T-cell (primary cell): ENCODE measurements around the gene SPINK4. TPM values are rescaled to one million over a fixed set of nuclear protein-coding genes. Genes with fewer than 3 reads are reported as not detected.

ENCODE experiments used
- ATAC-seq, 4 experiments: fragments of 200-7000 bp in 3 of 4; fragments of 150-1000 bp in 1 of 4; cut with Tn5 transposase; replicated peaks in 1 of 4; 1 replicate in 3 of 4; 2 replicates in 1 of 4; pipeline ENCODE4 v1.10.0; 2021; ENCODE audit warnings: moderate library complexity in 3 of 4, mild to moderate bottlenecking in 2 of 4, moderate number of reproducible peaks in 1 of 4
- CTCF ChIA-PET, 2 donors: fragments of 300-600 bp; sonication (Branson Sonifier 250); formaldehyde crosslinking; loops; one replicate each; lab custom pipeline; 2022; ENCODE audit warnings: antibody characterized with exemption in 2 of 2; lab: Charles Lee
- POLR2A ChIA-PET, 2 donors: fragments of 300-600 bp; sonication (Branson Sonifier 250); formaldehyde crosslinking; loops; one replicate each; lab custom pipeline; 2022; ENCODE audit warnings: antibody characterized with exemption in 2 of 2; lab: Charles Lee
- DNase-seq, 35 experiments: peaks; one replicate each; pipeline versions ENCODE4 v3.0.0 to v3.0.0-alpha.2; 2013 to 2023
- H3K27ac ChIP-seq: one replicate; pipeline ENCODE4 v1.5.1; 2013; ENCODE audit warnings: low read length
- H3K27me3 ChIP-seq, 2 experiments: replicated peaks in 1 of 2; 1 replicate in 1 of 2; 2 replicates in 1 of 2; pipeline versions ENCODE4 v1.6.1 to v1.7.0; 2013; ENCODE audit warnings: low read length in 1 of 2, mixed read lengths in 1 of 2; ENCODE audit not compliant: control insufficient read depth in 2 of 2, insufficient read depth in 2 of 2; ENCODE audit errors: extremely low read depth in 1 of 2
- H3K36me3 ChIP-seq, 2 donors: 1 replicate in 1 of 2; 2 replicates in 1 of 2; pipeline versions ENCODE4 v1.6.1 to v1.7.0; 2013; ENCODE audit warnings: low read length in 1 of 2; ENCODE audit not compliant: control insufficient read depth in 2 of 2, insufficient read depth in 1 of 2; ENCODE audit errors: extremely low read depth in 1 of 2
- H3K4me1 ChIP-seq, 2 experiments: 1 replicate in 1 of 2; 2 replicates in 1 of 2; pipeline versions ENCODE4 v1.6.1 to v1.7.0; 2013; ENCODE audit warnings: low read length in 2 of 2, mixed read lengths in 1 of 2; ENCODE audit not compliant: insufficient read depth in 2 of 2, control insufficient read depth in 1 of 2; ENCODE audit errors: extremely low read depth in 1 of 2
- H3K4me3 ChIP-seq, 2 donors: 1 replicate in 1 of 2; 2 replicates in 1 of 2; pipeline versions ENCODE4 v1.5.1 to v1.7.0; 2013; ENCODE audit warnings: mild to moderate bottlenecking in 2 of 2, low read length in 1 of 2, moderate library complexity in 1 of 2; ENCODE audit not compliant: control insufficient read depth in 1 of 2; ENCODE audit errors: extremely low read depth in 1 of 2
- H3K9me3 ChIP-seq: 2 replicates; pipeline ENCODE4 v1.7.0; 2013
- H3K27ac Mint-ChIP-seq, 2 donors: one replicate each; pipeline ENCODE4 v1.8.0; 2020 to 2021; ENCODE audit warnings: mild to moderate bottlenecking in 2 of 2, mixed read lengths in 2 of 2
- H3K27me3 Mint-ChIP-seq, 2 donors: one replicate each; pipeline ENCODE4 v1.8.0; 2021 to 2022; ENCODE audit warnings: mixed read lengths in 2 of 2
- H3K36me3 Mint-ChIP-seq: one replicate; pipeline ENCODE4 v1.8.0; 2021; ENCODE audit warnings: mixed read lengths
- H3K4me1 Mint-ChIP-seq, 3 donors: one replicate each; pipeline ENCODE4 v1.8.0; 2020 to 2022; ENCODE audit warnings: mixed read lengths in 3 of 3, mild to moderate bottlenecking in 1 of 3
- H3K4me3 Mint-ChIP-seq, 3 donors: one replicate each; pipeline ENCODE4 v1.8.0; 2020 to 2022; ENCODE audit warnings: mild to moderate bottlenecking in 3 of 3, mixed read lengths in 3 of 3, moderate library complexity in 3 of 3
- H3K9me3 Mint-ChIP-seq, 3 donors: one replicate each; pipeline ENCODE4 v1.8.0; 2020 to 2022; ENCODE audit warnings: mixed read lengths in 3 of 3
- WGBS: methylation state at CpG from one replicate; pipeline ENCODE4 v1.1.5; 2013; ENCODE audit warnings: missing lambda C conversion rate; ENCODE audit not compliant: insufficient coverage; 5-methylcytosine and 5-hydroxymethylcytosine counted together
- total RNA-seq, 35 experiments: library from RNA in 6 of 35; stranded (reverse) in 6 of 35; fragments of 120-200 nt in 1 of 35; gene quantifications; one replicate each; pipeline versions ENCODE4 v1.2.1 to v1.2.4 and lab custom pipeline; 2013 to 2026

SPINK4 gene
- total RNA-seq, 5 donors from 2014 or later (not counting 1 experiment from before 2014, with no cell fraction given): not detected

DNA sequence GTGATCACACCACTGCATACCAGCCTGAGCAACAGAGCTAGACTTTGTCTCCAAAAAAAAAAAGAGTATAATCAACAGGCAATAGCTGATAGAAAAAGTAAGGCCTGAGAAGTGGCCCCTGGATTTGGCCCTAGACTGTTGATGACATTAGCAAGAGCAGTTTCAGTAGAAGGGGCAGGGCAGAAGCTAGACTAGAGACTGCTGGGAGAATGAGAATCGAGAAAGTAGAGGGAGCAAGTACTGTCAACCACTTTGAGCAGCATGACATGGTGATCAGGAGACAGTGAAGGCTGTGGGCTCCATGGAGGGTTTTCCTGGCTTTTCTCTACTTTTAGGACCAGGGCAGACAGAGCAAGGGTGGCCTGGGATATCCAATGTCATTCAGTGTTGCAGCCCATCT lies 37.9 kb upstream of the SPINK4 start:
- Histone ChIP-seq H3K4me1 (peaks cover 0 to 12% of the 10 kb centered on the region in 2 experiments), H3K27ac (no peak overlapping the region), H3K9me3 (no peaks in the 10 kb centered on the region), H3K4me3 (no peak overlapping the region), H3K36me3 (no peaks in the 10 kb centered on the region), H3K27me3 (peaks cover 0 to 7% of the 10 kb centered on the region in 2 experiments)
- Mint-ChIP-seq H3K27ac (peak overlapping the region in 1 of 2 donors; percentile 77), H3K4me1 (peaks cover 7 to 11% (median 11%) of the 10 kb centered on the region in 3 donors), H3K36me3 (no peaks in the 10 kb centered on the region), H3K9me3 (no peaks in the 10 kb centered on the region), H3K4me3 (no peak overlapping the region), H3K27me3 (no peaks in the 10 kb centered on the region)
- ChIA-PET POLR2A (interaction anchor here in 1 of 2 donors (0.6 to 1.1 kb wide), 2 partner anchors 111 to 162 kb away, joined by 3 read pairs; no protein-coding TSS in a partner anchor), CTCF (no interaction called here)
- 40% methylated on average over 1 of the region's 1 CpG for WGBS
- ATAC-seq (no peak), DNase-seq (no peak)

- Mint-ChIP-seq H3K36me3 (no peaks in the 10 kb centered on the region), H3K4me3 (no peak overlapping the region), H3K4me1 (peaks cover 7 to 11% (median 11%) of the 10 kb centered on the region in 3 donors), H3K27me3 (no peaks in the 10 kb centered on the region), H3K9me3 (no peaks in the 10 kb centered on the region), H3K27ac (no peak overlapping the region)
- Histone ChIP-seq H3K36me3 (no peaks in the 10 kb centered on the region), H3K4me1 (peaks cover 0 to 12% of the 10 kb centered on the region in 2 experiments), H3K27ac (no peak overlapping the region), H3K4me3 (no peak overlapping the region), H3K27me3 (peaks cover 0 to 7% of the 10 kb centered on the region in 2 experiments), H3K9me3 (no peaks in the 10 kb centered on the region)
- POLR2A ChIA-PET: interaction anchor here in 1 of 2 donors (1.1 kb wide), 1 partner anchor 163 kb away, joined by 3 read pairs; no protein-coding TSS in a partner anchor
- ATAC-seq: peak in 2 of 4 experiments; percentile 62 to 90
- 35% methylated on average over 5 of the region's 11 CpGs for WGBS
- CTCF ChIA-PET: interaction anchor here in 1 of 2 donors (0.6 kb wide), 1 partner anchor 273 kb away, joined by 6 read pairs; no protein-coding TSS in a partner anchor
- DNase-seq: peak in 31 of 35 experiments; percentile 3 to 64 (median 32)
Measured at GRCh38 chr9:33202552-33203201, 37.3 kb upstream of the SPINK4 start.

DNA sequence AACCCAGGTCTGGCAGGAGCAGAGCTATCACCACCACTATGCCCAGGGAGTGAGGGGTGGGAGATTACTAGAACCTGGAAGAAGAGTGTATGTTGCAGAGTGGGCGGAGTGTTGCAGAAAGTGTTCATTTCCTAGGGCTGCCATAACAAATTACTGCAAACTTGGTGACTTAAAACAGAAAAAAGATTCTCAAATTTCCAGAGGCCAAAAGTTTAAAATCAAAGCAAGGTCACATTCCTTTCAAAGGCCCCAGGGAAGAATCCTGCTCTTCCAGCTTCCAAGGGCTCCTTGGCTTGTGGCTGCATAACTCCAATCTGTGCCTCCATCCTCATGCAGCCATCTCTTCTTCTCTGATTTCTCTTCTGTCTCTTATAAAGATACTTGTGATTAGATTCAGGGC lies 30.6 kb upstream of the SPINK4 start:
- CTCF ChIA-PET: no interaction called here
- Mint-ChIP-seq H3K9me3 (no peaks in the 10 kb centered on the region), H3K4me3 (no peak overlapping the region), H3K36me3 (no peaks in the 10 kb centered on the region), H3K27me3 (no peaks in the 10 kb centered on the region), H3K27ac (no peak overlapping the region), H3K4me1 (no peaks in the 10 kb centered on the region)
- H3K27ac ChIP-seq: no peak overlapping the region
- WGBS: no CpG with 5 or more reads among the region's 1 CpG
- no peaks in the 10 kb centered on the region for H3K36me3 ChIP-seq
- no peaks in the 10 kb centered on the region for H3K9me3 ChIP-seq
- no peak overlapping the region for H3K4me3 ChIP-seq
- H3K27me3 ChIP-seq: no peaks in the 10 kb centered on the region
- POLR2A ChIA-PET: no interaction called here
- H3K4me1 ChIP-seq: no peaks in the 10 kb centered on the region
- DNase-seq (no peak), ATAC-seq (no peak)

DNA sequence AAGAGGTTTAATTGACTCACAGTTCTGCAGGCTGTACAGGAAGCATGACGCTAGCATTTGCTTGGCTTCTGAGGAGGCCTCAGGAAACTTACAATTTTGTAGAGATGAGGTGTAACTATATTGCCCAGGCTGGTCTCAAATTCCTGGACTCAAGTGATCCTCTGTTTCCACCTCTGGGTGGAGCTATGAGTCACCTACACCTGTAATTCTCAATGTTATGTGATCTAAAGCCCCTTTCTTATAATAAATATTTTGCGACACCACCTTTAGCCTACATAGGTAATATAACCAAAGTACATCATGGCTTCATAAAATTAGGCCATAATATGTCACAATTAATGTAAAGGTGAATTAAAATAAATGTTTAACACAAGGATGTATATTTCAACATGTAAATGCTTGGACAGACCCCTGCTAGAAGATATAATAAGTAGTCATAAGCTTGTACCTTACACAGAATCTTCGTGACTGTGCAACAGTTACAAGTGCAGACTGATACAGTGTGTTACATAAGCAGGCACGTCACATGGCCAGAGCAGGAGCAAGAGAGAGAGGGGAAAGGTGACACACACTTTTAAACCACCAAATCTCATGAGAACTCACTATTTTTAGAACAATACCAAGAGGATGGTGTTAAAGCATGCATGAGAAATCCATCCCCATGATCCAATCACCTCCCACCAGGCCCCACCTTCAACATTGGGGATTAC lies 29.8 kb upstream of the SPINK4 start:
- no peak overlapping the region for H3K27ac Mint-ChIP-seq
- no peak overlapping the region for H3K4me3 Mint-ChIP-seq
- Histone ChIP-seq H3K4me1 (no peaks in the 10 kb centered on the region), H3K36me3 (no peaks in the 10 kb centered on the region), H3K9me3 (no peaks in the 10 kb centered on the region), H3K27me3 (no peaks in the 10 kb centered on the region), H3K27ac (no peak overlapping the region), H3K4me3 (no peak overlapping the region)
- POLR2A ChIA-PET: no interaction called here
- ATAC-seq: no peak
- H3K9me3 Mint-ChIP-seq: no peaks in the 10 kb centered on the region
- CTCF ChIA-PET: no interaction called here
- no peaks in the 10 kb centered on the region for H3K27me3 Mint-ChIP-seq
- DNase-seq: no peak
- WGBS: no CpG with 5 or more reads among the region's 4 CpGs
- H3K36me3 Mint-ChIP-seq: no peaks in the 10 kb centered on the region
- no peaks in the 10 kb centered on the region for H3K4me1 Mint-ChIP-seq

DNA sequence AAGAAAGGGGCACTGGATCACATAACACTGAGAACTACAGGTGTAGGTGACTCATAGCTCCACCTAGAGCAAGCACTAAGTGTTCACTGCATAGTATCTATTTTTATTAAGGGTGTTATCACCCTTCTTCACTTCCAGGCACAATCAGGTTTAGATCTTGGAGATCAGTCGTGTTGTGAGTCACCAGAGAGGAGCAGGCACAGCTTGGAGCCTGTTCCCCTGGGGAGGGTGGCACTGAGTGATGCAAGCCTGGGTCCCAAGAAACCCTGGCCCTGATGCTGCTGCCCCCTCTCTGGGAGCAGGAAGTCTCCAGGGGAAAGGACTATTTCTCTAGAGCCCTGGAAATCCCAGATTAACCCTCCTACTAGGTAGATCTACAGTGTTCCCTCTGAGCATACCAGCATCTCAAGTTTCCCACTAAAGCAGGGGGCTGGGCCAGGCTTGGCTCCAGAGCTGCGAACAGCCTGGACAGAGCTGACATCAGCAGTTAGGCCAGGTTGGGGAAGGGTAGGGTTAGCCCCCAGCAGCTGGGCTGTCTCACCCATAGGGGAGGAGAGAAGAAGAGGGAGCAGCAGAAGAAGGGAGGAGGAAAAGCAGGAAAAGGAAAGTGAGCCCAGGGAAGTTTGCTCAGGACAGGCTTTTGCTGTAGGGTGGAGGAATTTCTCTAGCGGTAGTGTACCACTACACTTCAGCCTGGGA lies 28.1 kb upstream of the SPINK4 start:
- CTCF ChIA-PET: no interaction called here

More for the DNA sequence above, 28.1 kb upstream of the SPINK4 start:
- no peak overlapping the region for H3K4me3 ChIP-seq
- POLR2A ChIA-PET: interaction anchor here in 1 of 2 donors (0.8 kb wide), 1 partner anchor 148 kb away, joined by 3 read pairs; no protein-coding TSS in a partner anchor
- no peaks in the 10 kb centered on the region for H3K36me3 ChIP-seq
- no peaks in the 10 kb centered on the region for H3K9me3 ChIP-seq
- H3K4me1 ChIP-seq: no peaks in the 10 kb centered on the region
- DNase-seq (no peak), ATAC-seq (no peak)
- no peaks in the 10 kb centered on the region for H3K36me3 Mint-ChIP-seq
- no peak overlapping the region for H3K27ac ChIP-seq
- no peak overlapping the region for H3K27ac Mint-ChIP-seq
- H3K4me3 Mint-ChIP-seq: no peak overlapping the region
- WGBS: 92% methylated on average over 2 of the region's 3 CpGs
- H3K4me1 Mint-ChIP-seq: no peaks in the 10 kb centered on the region
- H3K9me3 Mint-ChIP-seq: no peaks in the 10 kb centered on the region
- H3K27me3 Mint-ChIP-seq: no peaks in the 10 kb centered on the region
- no peaks in the 10 kb centered on the region for H3K27me3 ChIP-seq
